Colonic mucosa (tissue), 4 donors: ENCODE measurements around the gene PRKN. TPM values are rescaled to one million over a fixed set of nuclear protein-coding genes. Genes with fewer than 3 reads are reported as not detected.

ENCODE experiments used
- DNase-seq: peaks from one replicate; pipeline ENCODE4 v3.0.0-alpha.2; 2020
- H3K27ac ChIP-seq: fragments of 200-600 bp; one replicate; pipeline ENCODE4 v1.8.0; 2021
- H3K27me3 ChIP-seq: fragments of 200-600 bp; one replicate; pipeline ENCODE4 v1.8.0; 2021
- H3K36me3 ChIP-seq: fragments of 200-600 bp; one replicate; pipeline ENCODE4 v1.8.0; 2021
- H3K4me1 ChIP-seq: fragments of 200-600 bp; one replicate; pipeline ENCODE4 v1.8.0; 2021; ENCODE audit warnings: mild to moderate bottlenecking
- H3K4me3 ChIP-seq: fragments of 200-600 bp; one replicate; pipeline ENCODE4 v1.8.0; 2021
- H3K9ac ChIP-seq, 2 donors: one replicate each; pipeline ENCODE4 v1.7.0; 2013; ENCODE audit warnings: control low read depth in 2 of 2, low read depth in 2 of 2, low read length in 2 of 2
- H3K9me3 ChIP-seq: fragments of 200-600 bp; one replicate; pipeline ENCODE4 v1.8.0; 2021
- intact Hi-C: fragments of 100-400 bp; cut with DNase I; formaldehyde crosslinking; loops from one replicate; pipeline ENCODE4 v1.14.1; 2022
- total RNA-seq, 2 donors: library from RNA; stranded (reverse); fragmentation: NEBNext Ultra II Directional in 1 of 2; extraction: Animal tissue kit (Norgen Biotek cat#: 25700) in 1 of 2; gene quantifications; one replicate each; pipeline ENCODE4 v1.2.1, GENCODE V29; 2021
- TF ChIP-seq, protein P1 (sequence below): fragments of 200-600 bp; IDR thresholded peaks from one replicate; pipeline ENCODE4 v1.8.0; 2022; ENCODE audit warnings: antibody characterized with exemption, mild to moderate bottlenecking
- donor health status: healthy.
- donor health status: DM: no; HTN: no; CAD: no.
- donor health status: DM: no; HTN: no; CAD: no.

PRKN gene
- total RNA-seq, 2 donors from 2014 or later: 3.7 to 8.1 TPM

DNA sequence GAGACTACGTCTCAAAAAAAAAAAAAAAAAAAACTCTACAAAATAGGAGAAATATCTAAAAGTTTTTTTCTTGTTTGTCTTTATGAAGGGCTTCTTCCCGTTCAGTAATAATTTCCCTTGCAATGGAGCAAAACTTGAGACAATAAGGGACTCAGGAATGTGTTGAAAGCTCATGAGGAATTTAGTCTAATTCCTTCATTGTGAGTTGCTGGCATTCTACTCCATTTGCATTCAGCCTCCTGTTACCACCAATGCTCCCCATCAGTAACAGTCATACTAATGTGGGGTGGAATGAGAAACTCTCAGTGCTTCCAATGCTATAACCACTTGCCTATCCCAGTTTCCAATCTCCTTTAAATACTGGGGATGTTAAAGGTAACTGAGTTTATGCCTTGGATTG is 877.0 kb downstream of the PRKN start:
- Histone ChIP-seq H3K27me3 (no peaks in the 10 kb centered on the region), H3K9me3 (no peaks in the 10 kb centered on the region), H3K9ac (no peak overlapping the region), H3K4me3 (no peak overlapping the region), H3K4me1 (no peaks in the 10 kb centered on the region), H3K36me3 (no peaks in the 10 kb centered on the region), H3K27ac (no peak overlapping the region)
- no peak for DNase-seq
- TF ChIP-seq, protein P1, sequence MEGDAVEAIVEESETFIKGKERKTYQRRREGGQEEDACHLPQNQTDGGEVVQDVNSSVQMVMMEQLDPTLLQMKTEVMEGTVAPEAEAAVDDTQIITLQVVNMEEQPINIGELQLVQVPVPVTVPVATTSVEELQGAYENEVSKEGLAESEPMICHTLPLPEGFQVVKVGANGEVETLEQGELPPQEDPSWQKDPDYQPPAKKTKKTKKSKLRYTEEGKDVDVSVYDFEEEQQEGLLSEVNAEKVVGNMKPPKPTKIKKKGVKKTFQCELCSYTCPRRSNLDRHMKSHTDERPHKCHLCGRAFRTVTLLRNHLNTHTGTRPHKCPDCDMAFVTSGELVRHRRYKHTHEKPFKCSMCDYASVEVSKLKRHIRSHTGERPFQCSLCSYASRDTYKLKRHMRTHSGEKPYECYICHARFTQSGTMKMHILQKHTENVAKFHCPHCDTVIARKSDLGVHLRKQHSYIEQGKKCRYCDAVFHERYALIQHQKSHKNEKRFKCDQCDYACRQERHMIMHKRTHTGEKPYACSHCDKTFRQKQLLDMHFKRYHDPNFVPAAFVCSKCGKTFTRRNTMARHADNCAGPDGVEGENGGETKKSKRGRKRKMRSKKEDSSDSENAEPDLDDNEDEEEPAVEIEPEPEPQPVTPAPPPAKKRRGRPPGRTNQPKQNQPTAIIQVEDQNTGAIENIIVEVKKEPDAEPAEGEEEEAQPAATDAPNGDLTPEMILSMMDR: no peak
- intact Hi-C loops: no loop called here

DNA sequence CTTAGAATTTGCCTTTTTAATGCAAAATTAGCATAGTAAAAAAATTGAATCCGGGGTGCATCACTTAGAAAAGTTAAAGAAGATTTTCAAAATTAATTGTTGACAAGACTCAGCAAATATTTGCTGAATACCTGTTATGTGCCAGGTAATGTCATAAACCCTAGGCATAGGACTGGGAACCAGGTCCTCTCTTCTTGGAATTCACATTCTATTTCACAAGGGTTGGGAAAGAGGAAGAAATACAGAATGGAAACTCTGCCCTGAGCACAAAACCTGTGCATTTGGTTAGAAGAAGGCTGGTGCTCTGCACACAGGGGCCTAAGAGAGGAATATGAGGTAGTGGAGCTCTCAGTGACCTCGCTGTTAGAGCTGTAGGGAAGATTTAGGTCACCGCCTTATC is 879.9 kb downstream of the PRKN start:
- intact Hi-C loops: no loop called here
- no peaks in the 10 kb centered on the region for H3K4me1 ChIP-seq
- no peaks in the 10 kb centered on the region for H3K27me3 ChIP-seq
- no peak overlapping the region for H3K9ac ChIP-seq
- TF ChIP-seq, protein P1: no peak
- no peak overlapping the region for H3K27ac ChIP-seq
- no peak for DNase-seq
- H3K4me3 ChIP-seq: no peak overlapping the region
- no peaks in the 10 kb centered on the region for H3K36me3 ChIP-seq
- H3K9me3 ChIP-seq: no peaks in the 10 kb centered on the region

DNA sequence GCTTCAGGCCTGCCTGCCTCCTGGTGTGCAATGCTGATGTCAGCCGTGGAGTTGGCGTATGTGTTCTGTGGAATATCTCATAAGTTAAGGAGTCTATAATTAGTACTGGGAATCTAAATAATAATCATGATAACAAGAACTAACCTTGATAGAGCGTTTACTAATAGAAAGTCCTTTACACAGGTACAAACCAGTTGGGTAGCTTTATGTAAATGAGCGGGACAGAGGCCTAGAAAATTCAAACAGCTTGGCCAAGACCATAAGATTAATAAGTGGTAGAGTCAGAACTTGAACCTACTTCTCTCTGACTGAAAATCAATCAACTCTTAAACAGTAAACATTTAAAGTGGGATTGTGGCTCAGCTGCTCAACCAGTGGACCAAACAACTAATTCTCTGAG is 882.8 kb downstream of the PRKN start:
- no peaks in the 10 kb centered on the region for H3K4me1 ChIP-seq
- no peaks in the 10 kb centered on the region for H3K9me3 ChIP-seq
- H3K27ac ChIP-seq: no peak overlapping the region
- TF ChIP-seq, protein P1: no peak
- no peaks in the 10 kb centered on the region for H3K36me3 ChIP-seq
- intact Hi-C loops: no loop called here
- no peak overlapping the region for H3K9ac ChIP-seq
- DNase-seq: no peak
- H3K4me3 ChIP-seq: no peak overlapping the region
- H3K27me3 ChIP-seq: no peaks in the 10 kb centered on the region

DNA sequence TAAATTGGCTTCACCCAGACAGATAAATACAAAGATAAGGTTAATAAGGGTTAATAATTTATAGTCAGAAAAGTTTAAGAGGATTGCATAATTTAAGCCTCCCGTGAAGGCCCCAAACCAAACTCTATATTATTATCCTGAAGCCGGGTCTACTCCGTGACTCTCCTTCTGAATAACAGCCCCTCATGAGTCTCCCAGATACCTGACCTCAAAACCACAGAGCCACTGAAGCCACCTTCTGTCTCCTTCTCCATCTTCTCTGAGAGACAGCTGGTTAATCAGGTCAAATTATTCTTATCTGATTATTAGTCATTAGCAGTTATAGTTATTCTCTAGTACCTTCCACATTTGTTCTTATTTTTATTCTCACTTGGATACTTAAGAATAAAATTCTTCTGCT is 884.5 kb downstream of the PRKN start:
- TF ChIP-seq, protein P1: no peak
- no peaks in the 10 kb centered on the region for H3K27me3 ChIP-seq
- H3K9ac ChIP-seq: no peak overlapping the region
- H3K4me1 ChIP-seq: no peaks in the 10 kb centered on the region
- intact Hi-C loops: no loop called here
- no peak overlapping the region for H3K27ac ChIP-seq
- no peak overlapping the region for H3K4me3 ChIP-seq
- DNase-seq: no peak
- no peaks in the 10 kb centered on the region for H3K9me3 ChIP-seq
- H3K36me3 ChIP-seq: no peaks in the 10 kb centered on the region

DNA sequence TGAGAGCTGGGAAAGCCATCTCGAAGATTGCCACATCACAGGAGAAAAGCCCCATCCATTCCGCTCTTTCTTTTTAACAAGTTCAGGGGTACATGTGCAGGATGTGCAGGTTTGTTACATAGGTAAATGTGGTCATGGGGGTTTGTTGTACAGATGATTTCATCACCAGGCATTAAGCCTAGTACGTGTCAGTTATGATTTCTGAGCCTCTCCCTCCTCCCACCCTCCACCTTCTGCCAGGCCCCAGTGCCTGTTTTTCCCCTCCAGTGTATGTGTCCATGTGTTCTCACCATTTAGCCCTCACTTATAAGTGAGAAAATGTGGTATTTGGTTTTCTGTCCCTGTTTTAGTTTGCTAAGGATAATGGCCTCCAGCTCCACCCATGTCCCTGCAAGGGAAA is 887.2 kb downstream of the PRKN start:
- Histone ChIP-seq H3K27ac (no peak overlapping the region), H3K4me3 (no peak overlapping the region), H3K4me1 (no peaks in the 10 kb centered on the region), H3K36me3 (no peaks in the 10 kb centered on the region), H3K9ac (no peak overlapping the region), H3K27me3 (no peaks in the 10 kb centered on the region), H3K9me3 (no peaks in the 10 kb centered on the region)
- intact Hi-C loops: no loop called here
- DNase-seq: no peak
- TF ChIP-seq, protein P1: no peak
